Esophagus squamous epithelium (tissue), 5 donors: ENCODE data around the gene HSD17B4. TPM values are rescaled to one million over a fixed set of nuclear protein-coding genes. Genes with fewer than 3 reads are reported as not detected.

Experiments used
- DNase-seq: peaks from one replicate; lab custom pipeline; 2025; lab: John Stamatoyannopoulos, UW
- H3K27ac ChIP-seq, 4 donors: fragments of 200-600 bp; sonication (generic); one replicate each; pipeline ENCODE4 v1.5.1; 2016 to 2019; ENCODE audit warnings: mild to moderate bottlenecking in 1 of 4
- H3K27me3 ChIP-seq, 4 donors: fragments of 200-600 bp; sonication (generic); 1 replicate in 3 of 4; 2 replicates in 1 of 4; pipeline versions ENCODE4 v1.5.1 to v1.6.0; 2017 to 2021; ENCODE audit warnings: antibody characterized with exemption in 1 of 4
- H3K36me3 ChIP-seq, 3 donors: fragments of 200-600 bp; sonication (generic); one replicate each; pipeline ENCODE4 v1.5.1; 2016 to 2019
- H3K4me1 ChIP-seq, 3 donors: fragments of 200-600 bp; sonication (generic); one replicate each; pipeline ENCODE4 v1.5.1; 2017 to 2019
- H3K4me3 ChIP-seq, 4 donors: fragments of 200-600 bp; sonication (generic); 1 replicate in 3 of 4; 2 replicates in 1 of 4; pipeline ENCODE4 v1.5.1; 2016 to 2019; ENCODE audit warnings: mild to moderate bottlenecking in 2 of 4, moderate library complexity in 1 of 4
- H3K9me3 ChIP-seq, 3 donors: fragments of 200-600 bp; sonication (generic); one replicate each; pipeline ENCODE4 v1.5.1; 2016 to 2019
- CTCF ChIP-seq, 6 experiments: fragments of 450-650 bp in 4 of 6; fragments of 200-600 bp in 2 of 6; sonication (generic) in 2 of 6; IDR thresholded peaks; one replicate each; pipeline ENCODE4 v1.5.1; 2016 to 2019; ENCODE audit warnings: antibody characterized with exemption in 6 of 6, mild to moderate bottlenecking in 4 of 6, moderate library complexity in 4 of 6
- POLR2A ChIP-seq, 4 donors: fragments of 450-650 bp; IDR thresholded peaks; one replicate each; pipeline ENCODE4 v1.6.1; 2017; ENCODE audit warnings: antibody characterized with exemption in 4 of 4, mild to moderate bottlenecking in 4 of 4, moderate library complexity in 3 of 4
- WGBS, 2 donors: methylation state at CpG; one replicate each; pipeline ENCODE4 v1.1.5; 2018; 5-methylcytosine and 5-hydroxymethylcytosine counted together
- intact Hi-C: fragments of 100-400 bp; cut with DNase I; formaldehyde crosslinking; loops from one replicate; pipeline ENCODE4 v1.15.0; 2022
- total RNA-seq, 4 donors: library from RNA; depleted of rRNA; stranded (reverse); fragments of >200 nt; gene quantifications; one replicate each; pipeline ENCODE4 v1.1.0, GENCODE V29; 2016
- donor health status: DM: yes; HTN: yes; CAD: no.

HSD17B4 gene
- total RNA-seq, 4 donors from 2014 or later = 108 to 216 (median 141) TPM

- TF ChIP-seq CTCF (IDR thresholded peaks at IDR 0.05) (no peak), POLR2A (IDR thresholded peaks at IDR 0.05) (no peak)
- H3K27ac ChIP-seq = no peak overlapping the region
- no peaks in the 10 kb centered on the region for H3K27me3 ChIP-seq
Measured at GRCh38 chr5:119454171-119454570, 1.9 kb downstream of the HSD17B4 start.

GRCh38 chr5:119458911-119459632 lies 6.8 kb downstream of the HSD17B4 start:
- Histone ChIP-seq H3K36me3 (peaks cover 0 to 46% (median 0%) of the 10 kb centered on the region in 3 donors), H3K9me3 (no peaks in the 10 kb centered on the region), H3K27ac (no peak overlapping the region), H3K27me3 (no peaks in the 10 kb centered on the region), H3K4me3 (no peak overlapping the region), H3K4me1 (peaks cover 0 to 15% (median 0%) of the 10 kb centered on the region in 3 donors)
- no peak for DNase-seq
- TF ChIP-seq POLR2A (IDR thresholded peaks at IDR 0.05) = no peak
- no peak for TF ChIP-seq CTCF (IDR thresholded peaks at IDR 0.05)
- intact Hi-C loops = no loop called here
- 60 to 63% methylated on average over 4 of the region's 4 CpGs for WGBS, 2 donors

More at GRCh38 chr5:119454171-119454570, 1.9 kb downstream of the HSD17B4 start:
- Histone ChIP-seq H3K9me3 (peaks cover 0 to 7% (median 0%) of the 10 kb centered on the region in 3 donors), H3K36me3 (peaks cover 0 to 29% (median 0%) of the 10 kb centered on the region in 3 donors), H3K4me1 (peaks cover 5 to 32% (median 13%) of the 10 kb centered on the region in 3 donors), H3K4me3 (no peak overlapping the region)
- intact Hi-C loops = no loop called here
- DNase-seq = no peak
- WGBS, 2 donors = 88 to 93% methylated on average over 3 of the region's 3 CpGs

GRCh38 chr5:119465640-119466039 lies 13.3 kb downstream of the HSD17B4 start:
- no peak for DNase-seq
- Histone ChIP-seq H3K4me3 (no peak overlapping the region), H3K27me3 (no peaks in the 10 kb centered on the region), H3K27ac (no peak overlapping the region), H3K4me1 (no peaks in the 10 kb centered on the region), H3K36me3 (peaks cover 3 to 46% (median 12%) of the 10 kb centered on the region in 3 donors), H3K9me3 (peaks cover 0 to 22% (median 16%) of the 10 kb centered on the region in 3 donors)
- intact Hi-C loops = no loop called here
- WGBS, 2 donors = 100% methylated on average over 1 of the region's 1 CpG
- TF ChIP-seq CTCF (IDR thresholded peaks at IDR 0.05) = no peak
- no peak for TF ChIP-seq POLR2A (IDR thresholded peaks at IDR 0.05)

- intact Hi-C loops = no loop called here
Measured at GRCh38 chr5:119468286-119468685, 16.0 kb downstream of the HSD17B4 start.

More at GRCh38 chr5:119468286-119468685, 16.0 kb downstream of the HSD17B4 start:
- Histone ChIP-seq H3K27ac (no peak overlapping the region), H3K36me3 (peaks cover 3 to 49% (median 12%) of the 10 kb centered on the region in 3 donors), H3K27me3 (no peaks in the 10 kb centered on the region), H3K4me3 (no peak overlapping the region), H3K4me1 (no peaks in the 10 kb centered on the region), H3K9me3 (peaks cover 0 to 22% (median 16%) of the 10 kb centered on the region in 3 donors)
- DNase-seq = no peak
- TF ChIP-seq CTCF (IDR thresholded peaks at IDR 0.05) (no peak), POLR2A (IDR thresholded peaks at IDR 0.05) (no peak)
- WGBS, 2 donors = 85 to 100% methylated on average over 1 of the region's 1 CpG
